ENCODE results near the gene TEX48. TPM values are rescaled to one million over a fixed set of nuclear protein-coding genes. Genes with fewer than 3 reads are reported as not detected.

TEX48 gene
- polyA plus RNA-seq, 1 donor from 2014 or later = not detected

DNA sequence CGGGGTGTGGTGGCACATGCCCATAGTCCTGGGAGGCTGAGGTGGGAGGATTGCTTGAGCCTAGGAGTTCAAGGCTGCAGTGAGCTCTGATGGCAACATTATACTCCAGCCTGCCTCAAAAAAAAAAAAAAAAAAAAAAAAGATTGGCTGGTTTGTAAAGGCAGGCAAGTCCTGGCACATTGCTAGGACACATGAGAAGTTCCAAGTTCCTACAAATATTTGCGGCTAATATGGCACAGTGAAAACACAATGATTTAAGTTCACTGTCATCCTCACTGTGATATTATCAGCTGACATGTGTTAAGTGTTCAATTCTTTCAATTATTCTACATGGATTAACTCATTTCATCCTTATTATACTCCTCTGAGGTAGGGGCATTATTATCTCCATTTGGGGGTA lies 50.8 kb downstream of the TEX48 start:
- H2AFZ ChIP-seq (ENCODE audit: low read depth, low read length) = no peak overlapping the region
- peaks cover 8% of the 10 kb centered on the region for H3K36me3 ChIP-seq (ENCODE audit: insufficient read depth, low read length)
- H4K20me1 ChIP-seq (ENCODE audit: insufficient read depth) = no peaks in the 10 kb centered on the region
- TF ChIP-seq RAD21 (conservative IDR thresholded peaks at IDR 0.05) (no peak), EZH2 (IDR thresholded peaks at IDR 0.05; ENCODE audit: borderline replicate concordance, insufficient read depth, low read length, poor library complexity, severe bottlenecking) (no peak), SMC3 (conservative IDR thresholded peaks at IDR 0.05; ENCODE audit: poor library complexity) (no peak), MXI1 (conservative IDR thresholded peaks at IDR 0.05; ENCODE audit: poor library complexity, severe bottlenecking) (no peak), POLR2AphosphoS5 (IDR thresholded peaks at IDR 0.05) (no peak), EP300 (conservative IDR thresholded peaks at IDR 0.05; ENCODE audit: poor library complexity, severe bottlenecking) (no peak), TAF1 (IDR thresholded peaks at IDR 0.05; ENCODE audit: low read depth) (no peak)
- TF ChIP-seq, protein P1, sequence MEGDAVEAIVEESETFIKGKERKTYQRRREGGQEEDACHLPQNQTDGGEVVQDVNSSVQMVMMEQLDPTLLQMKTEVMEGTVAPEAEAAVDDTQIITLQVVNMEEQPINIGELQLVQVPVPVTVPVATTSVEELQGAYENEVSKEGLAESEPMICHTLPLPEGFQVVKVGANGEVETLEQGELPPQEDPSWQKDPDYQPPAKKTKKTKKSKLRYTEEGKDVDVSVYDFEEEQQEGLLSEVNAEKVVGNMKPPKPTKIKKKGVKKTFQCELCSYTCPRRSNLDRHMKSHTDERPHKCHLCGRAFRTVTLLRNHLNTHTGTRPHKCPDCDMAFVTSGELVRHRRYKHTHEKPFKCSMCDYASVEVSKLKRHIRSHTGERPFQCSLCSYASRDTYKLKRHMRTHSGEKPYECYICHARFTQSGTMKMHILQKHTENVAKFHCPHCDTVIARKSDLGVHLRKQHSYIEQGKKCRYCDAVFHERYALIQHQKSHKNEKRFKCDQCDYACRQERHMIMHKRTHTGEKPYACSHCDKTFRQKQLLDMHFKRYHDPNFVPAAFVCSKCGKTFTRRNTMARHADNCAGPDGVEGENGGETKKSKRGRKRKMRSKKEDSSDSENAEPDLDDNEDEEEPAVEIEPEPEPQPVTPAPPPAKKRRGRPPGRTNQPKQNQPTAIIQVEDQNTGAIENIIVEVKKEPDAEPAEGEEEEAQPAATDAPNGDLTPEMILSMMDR (IDR thresholded peaks at IDR 0.05; ENCODE audit: poor library complexity, severe bottlenecking) = no peak
- TF ChIP-seq, protein P2, sequence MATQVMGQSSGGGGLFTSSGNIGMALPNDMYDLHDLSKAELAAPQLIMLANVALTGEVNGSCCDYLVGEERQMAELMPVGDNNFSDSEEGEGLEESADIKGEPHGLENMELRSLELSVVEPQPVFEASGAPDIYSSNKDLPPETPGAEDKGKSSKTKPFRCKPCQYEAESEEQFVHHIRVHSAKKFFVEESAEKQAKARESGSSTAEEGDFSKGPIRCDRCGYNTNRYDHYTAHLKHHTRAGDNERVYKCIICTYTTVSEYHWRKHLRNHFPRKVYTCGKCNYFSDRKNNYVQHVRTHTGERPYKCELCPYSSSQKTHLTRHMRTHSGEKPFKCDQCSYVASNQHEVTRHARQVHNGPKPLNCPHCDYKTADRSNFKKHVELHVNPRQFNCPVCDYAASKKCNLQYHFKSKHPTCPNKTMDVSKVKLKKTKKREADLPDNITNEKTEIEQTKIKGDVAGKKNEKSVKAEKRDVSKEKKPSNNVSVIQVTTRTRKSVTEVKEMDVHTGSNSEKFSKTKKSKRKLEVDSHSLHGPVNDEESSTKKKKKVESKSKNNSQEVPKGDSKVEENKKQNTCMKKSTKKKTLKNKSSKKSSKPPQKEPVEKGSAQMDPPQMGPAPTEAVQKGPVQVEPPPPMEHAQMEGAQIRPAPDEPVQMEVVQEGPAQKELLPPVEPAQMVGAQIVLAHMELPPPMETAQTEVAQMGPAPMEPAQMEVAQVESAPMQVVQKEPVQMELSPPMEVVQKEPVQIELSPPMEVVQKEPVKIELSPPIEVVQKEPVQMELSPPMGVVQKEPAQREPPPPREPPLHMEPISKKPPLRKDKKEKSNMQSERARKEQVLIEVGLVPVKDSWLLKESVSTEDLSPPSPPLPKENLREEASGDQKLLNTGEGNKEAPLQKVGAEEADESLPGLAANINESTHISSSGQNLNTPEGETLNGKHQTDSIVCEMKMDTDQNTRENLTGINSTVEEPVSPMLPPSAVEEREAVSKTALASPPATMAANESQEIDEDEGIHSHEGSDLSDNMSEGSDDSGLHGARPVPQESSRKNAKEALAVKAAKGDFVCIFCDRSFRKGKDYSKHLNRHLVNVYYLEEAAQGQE (IDR thresholded peaks at IDR 0.05; ENCODE audit: borderline replicate concordance) = no peak
- no peaks in the 10 kb centered on the region for H3K27me3 ChIP-seq (ENCODE audit: insufficient read depth, low read depth, low read length)
- H3K9me2 ChIP-seq (ENCODE audit: insufficient read depth, low read length) = no peaks in the 10 kb centered on the region
- no peak overlapping the region for H3K9ac ChIP-seq (ENCODE audit: low read length)
- no peak overlapping the region for H3K27ac ChIP-seq (ENCODE audit: low read length)
- no peak overlapping the region for H3K4me3 ChIP-seq (ENCODE audit: low read length)
- H3F3A ChIP-seq (ENCODE audit: insufficient read depth, low read length, poor library complexity, severe bottlenecking) = no peaks in the 10 kb centered on the region
- no peaks in the 10 kb centered on the region for H3K79me2 ChIP-seq (replicated peaks; ENCODE audit: insufficient read depth, low read length)
- H3K4me2 ChIP-seq (ENCODE audit: low read length) = no peak overlapping the region
- H3K9me3 ChIP-seq (ENCODE audit: low read length) = no peaks in the 10 kb centered on the region

DNA sequence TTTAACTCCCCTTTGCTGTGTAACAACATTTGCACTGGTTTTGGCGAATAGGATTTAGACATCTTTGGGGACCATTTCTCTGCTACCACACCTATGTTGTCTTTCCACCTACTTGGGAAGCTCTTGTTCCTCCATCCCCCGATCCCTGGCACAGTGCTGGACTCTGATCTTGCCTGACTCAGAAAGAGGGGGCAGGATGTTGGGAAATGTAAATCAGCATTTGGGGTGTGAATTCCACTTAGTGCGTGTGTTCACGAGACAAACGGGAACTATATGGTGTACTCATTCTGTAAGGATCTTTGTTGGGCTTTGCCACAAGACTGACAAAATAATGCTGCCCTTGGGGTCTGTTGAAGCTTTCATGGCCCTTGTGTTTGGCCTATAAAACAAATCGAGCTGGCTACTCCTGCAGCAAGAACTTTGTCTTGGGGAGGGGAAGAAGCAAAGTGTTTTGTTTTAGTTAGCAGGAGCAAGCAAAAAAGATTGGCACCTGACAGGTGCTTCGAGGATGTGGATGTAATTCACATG lies 52.4 kb downstream of the TEX48 start:
- no peaks in the 10 kb centered on the region for H3K9me3 ChIP-seq (ENCODE audit: low read length)
- H2AFZ ChIP-seq (ENCODE audit: low read depth, low read length) = no peak overlapping the region
- no peak overlapping the region for H3K4me2 ChIP-seq (ENCODE audit: low read length)
- no peak overlapping the region for H3K27ac ChIP-seq (ENCODE audit: low read length)
- H3K9me2 ChIP-seq (ENCODE audit: insufficient read depth, low read length) = no peaks in the 10 kb centered on the region
- no peak overlapping the region for H3K9ac ChIP-seq (ENCODE audit: low read length)
- no peak for TF ChIP-seq EP300 (conservative IDR thresholded peaks at IDR 0.05; ENCODE audit: poor library complexity, severe bottlenecking)
- TF ChIP-seq, protein P2 (IDR thresholded peaks at IDR 0.05; ENCODE audit: borderline replicate concordance) = no peak
- H3K4me3 ChIP-seq (ENCODE audit: low read length) = no peak overlapping the region
- H4K20me1 ChIP-seq (ENCODE audit: insufficient read depth) = no peaks in the 10 kb centered on the region
- no peaks in the 10 kb centered on the region for H3K27me3 ChIP-seq (ENCODE audit: insufficient read depth, low read depth, low read length)
- H3K36me3 ChIP-seq (ENCODE audit: insufficient read depth, low read length) = peaks cover 8% of the 10 kb centered on the region
- no peaks in the 10 kb centered on the region for H3K79me2 ChIP-seq (replicated peaks; ENCODE audit: insufficient read depth, low read length)
- H3F3A ChIP-seq (ENCODE audit: insufficient read depth, low read length, poor library complexity, severe bottlenecking) = no peaks in the 10 kb centered on the region
